Measurements from ENCODE around the gene EPHA1. TPM values are rescaled to one million over a fixed set of nuclear protein-coding genes. Genes with fewer than 3 reads are reported as not detected.
"Not testable (repeated sequence)": the region's sequence is repeated elsewhere in the genome, so short reads cannot be mapped to it uniquely, and the experiment has no call there.

EPHA1 gene
- total and polyA plus RNA-seq, 12 donors = 0.12 to 0.73 (median 0.39) TPM; not detected in 9

DNA sequence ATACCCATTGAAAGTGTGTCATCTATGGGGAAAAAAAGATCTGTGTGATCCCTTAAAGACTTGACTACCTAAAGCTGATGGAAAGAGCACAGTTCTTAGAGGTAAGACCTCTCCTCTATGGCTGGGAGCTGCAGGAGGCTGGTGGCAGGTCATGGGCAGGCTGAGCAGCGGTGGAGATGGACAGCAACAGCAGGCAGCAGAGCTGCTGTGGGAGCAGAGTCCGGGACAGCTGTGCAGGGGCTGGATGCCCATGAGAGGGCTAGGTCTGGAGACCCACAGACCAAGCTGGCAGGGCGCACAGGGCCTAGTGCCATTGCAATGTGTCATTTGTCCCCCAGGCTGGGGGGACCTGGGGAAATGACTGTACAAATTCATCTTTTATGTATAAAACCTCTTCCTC lies 13.4 kb upstream of the EPHA1 start:
- 93 to 97% methylated on average over 3 of the region's 3 CpGs for WGBS, 2 donors
- no peak for ATAC-seq
- Histone ChIP-seq H3K27me3 (peaks cover 0 to 6% (median 0%) of the 10 kb centered on the region in 7 donors), H3K36me3 (no peaks in the 10 kb centered on the region), H3K9me3 (no peaks in the 10 kb centered on the region), H3K4me1 (no peaks in the 10 kb centered on the region), H3K4me3 (no peak overlapping the region), H3K27ac (no peak overlapping the region)
- intact Hi-C loops (cut with DNase I) = no loop called here
- TF ChIP-seq, protein P1, sequence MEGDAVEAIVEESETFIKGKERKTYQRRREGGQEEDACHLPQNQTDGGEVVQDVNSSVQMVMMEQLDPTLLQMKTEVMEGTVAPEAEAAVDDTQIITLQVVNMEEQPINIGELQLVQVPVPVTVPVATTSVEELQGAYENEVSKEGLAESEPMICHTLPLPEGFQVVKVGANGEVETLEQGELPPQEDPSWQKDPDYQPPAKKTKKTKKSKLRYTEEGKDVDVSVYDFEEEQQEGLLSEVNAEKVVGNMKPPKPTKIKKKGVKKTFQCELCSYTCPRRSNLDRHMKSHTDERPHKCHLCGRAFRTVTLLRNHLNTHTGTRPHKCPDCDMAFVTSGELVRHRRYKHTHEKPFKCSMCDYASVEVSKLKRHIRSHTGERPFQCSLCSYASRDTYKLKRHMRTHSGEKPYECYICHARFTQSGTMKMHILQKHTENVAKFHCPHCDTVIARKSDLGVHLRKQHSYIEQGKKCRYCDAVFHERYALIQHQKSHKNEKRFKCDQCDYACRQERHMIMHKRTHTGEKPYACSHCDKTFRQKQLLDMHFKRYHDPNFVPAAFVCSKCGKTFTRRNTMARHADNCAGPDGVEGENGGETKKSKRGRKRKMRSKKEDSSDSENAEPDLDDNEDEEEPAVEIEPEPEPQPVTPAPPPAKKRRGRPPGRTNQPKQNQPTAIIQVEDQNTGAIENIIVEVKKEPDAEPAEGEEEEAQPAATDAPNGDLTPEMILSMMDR (IDR thresholded peaks at IDR 0.05) = no peak
- no peak for DNase-seq

DNA sequence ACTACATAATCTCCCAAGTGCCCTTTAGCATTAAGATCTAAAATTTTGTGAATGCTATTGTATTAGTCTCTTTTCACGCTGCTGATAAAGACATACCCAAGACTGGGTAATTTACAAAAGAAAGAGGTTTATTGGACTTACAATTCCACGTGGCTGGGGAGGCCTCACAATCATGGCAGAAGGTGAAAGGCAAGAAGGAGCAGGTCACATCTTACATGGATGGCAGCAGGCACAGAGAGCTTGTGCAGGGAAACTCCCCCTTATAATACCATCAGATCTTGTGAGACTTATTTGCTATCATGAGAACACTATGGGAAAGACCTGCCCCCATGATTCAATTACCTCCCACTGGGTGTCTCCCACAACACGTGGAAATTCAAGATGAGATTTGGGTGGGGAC lies 12.0 kb upstream of the EPHA1 start:
- DNase-seq; H3K4me3 ChIP-seq; H3K27me3 ChIP-seq; H3K27ac ChIP-seq; H3K9me3 ChIP-seq; H3K4me1 ChIP-seq; intact Hi-C loops (cut with DNase I); ATAC-seq; H3K36me3 ChIP-seq: not testable (repeated sequence)
- WGBS, 2 donors = 57 to 59% methylated on average over 3 of the region's 3 CpGs

DNA sequence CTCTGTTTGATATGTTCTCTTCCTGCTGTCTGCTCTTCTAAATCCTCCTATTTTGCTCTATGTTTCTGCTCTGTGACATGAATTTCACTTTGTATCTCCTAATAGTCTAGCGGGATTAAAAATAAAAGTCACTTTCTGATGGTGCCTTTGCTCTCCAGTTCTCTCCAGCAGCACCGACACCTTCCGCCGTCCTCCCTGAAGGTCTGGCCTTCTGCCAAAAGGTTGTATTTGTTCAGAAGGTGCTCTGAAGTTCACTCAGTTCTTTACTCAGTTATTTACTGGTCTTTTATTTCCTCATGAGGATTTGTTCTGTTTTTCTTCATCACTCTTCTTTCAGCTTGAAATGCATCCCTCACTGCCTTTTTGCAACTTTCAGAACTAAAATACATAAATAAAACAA lies 11.2 kb upstream of the EPHA1 start:
- DNase-seq (no peak), ATAC-seq (no peak)
- intact Hi-C loops (cut with DNase I) = loop anchor here in 8 of 10 donors (5.0 to 10.0 kb wide), 9 partner anchors 38 to 183 kb away; partner anchors contain the start of genes FAM131B (in 3 of the 8), ZYX (in 2 of the 8) and CLCN1 (in 1 of the 8)
- TF ChIP-seq, protein P1 (IDR thresholded peaks at IDR 0.05) = no peak
- Histone ChIP-seq H3K9me3 (no peaks in the 10 kb centered on the region), H3K4me1 (peaks cover 0 to 9% (median 0%) of the 10 kb centered on the region in 9 donors), H3K27ac (no peak overlapping the region), H3K36me3 (no peaks in the 10 kb centered on the region), H3K4me3 (no peak overlapping the region), H3K27me3 (peaks cover 0 to 10% (median 2%) of the 10 kb centered on the region in 7 donors)
- WGBS, 2 donors = 32 to 39% methylated on average over 4 of the region's 4 CpGs

DNA sequence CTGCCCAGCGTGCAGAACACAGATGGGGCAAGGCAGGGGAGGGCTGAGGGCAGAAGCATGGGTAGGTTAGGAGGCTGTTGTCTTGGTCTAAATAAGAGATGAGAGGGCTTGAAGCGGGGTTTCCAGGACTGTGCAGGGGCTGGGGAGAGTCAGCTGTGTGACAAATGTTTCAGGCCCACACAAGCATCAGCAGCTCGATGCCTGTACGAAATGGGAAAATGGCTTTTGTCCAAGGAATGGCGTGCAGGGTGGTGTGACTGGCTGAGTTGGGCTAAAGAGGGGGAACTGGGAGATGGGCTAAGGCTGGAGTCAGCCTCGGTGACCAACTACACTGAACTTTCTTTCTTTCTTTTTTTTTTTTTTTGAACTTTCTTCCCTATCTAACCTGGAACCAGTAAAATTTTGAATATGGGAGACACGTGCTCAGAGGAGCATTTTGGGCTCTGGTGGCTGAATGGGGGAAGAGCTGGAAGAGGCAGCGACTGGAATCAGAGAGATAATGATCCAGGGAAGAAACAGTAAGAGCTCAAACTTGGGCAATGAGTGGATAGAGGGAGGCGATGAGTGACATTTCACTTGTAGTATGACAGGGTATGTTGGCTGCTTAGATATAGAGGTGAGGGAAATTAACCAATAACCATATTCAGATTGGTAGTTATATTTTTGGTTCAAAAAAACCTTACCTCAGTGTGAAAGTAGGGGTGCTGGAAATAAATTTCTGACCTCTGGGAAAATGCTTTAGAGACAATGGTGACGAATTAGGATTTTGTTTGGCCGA lies 10.2 kb upstream of the EPHA1 start:
- no peak overlapping the region for H3K27ac ChIP-seq
- peaks cover 0 to 19% (median 4%) of the 10 kb centered on the region in 7 donors for H3K27me3 ChIP-seq
- H3K36me3 ChIP-seq = no peaks in the 10 kb centered on the region
- no peak for ATAC-seq
- H3K9me3 ChIP-seq = no peaks in the 10 kb centered on the region
- H3K4me3 ChIP-seq = no peak overlapping the region
- DNase-seq = no peak
- WGBS, 2 donors = 88 to 89% methylated on average over 11 of the region's 11 CpGs
- intact Hi-C loops (cut with DNase I) = loop anchor here in 8 of 10 donors (5.0 to 10.0 kb wide), 9 partner anchors 37 to 182 kb away; partner anchors contain the start of genes FAM131B (in 3 of the 8), ZYX (in 2 of the 8) and CLCN1 (in 1 of the 8)
- H3K4me1 ChIP-seq = peaks cover 0 to 9% (median 0%) of the 10 kb centered on the region in 9 donors
- TF ChIP-seq, protein P1 (IDR thresholded peaks at IDR 0.05) = no peak

Data from heart right ventricle (tissue), 16 donors.